C1 segment of cervical spinal cord (tissue), 14 donors: Measurements from ENCODE around the gene DBNL.

Experiments used
- DNase-seq, 14 donors: peaks; one replicate each; lab custom pipeline; 2025; lab: John Stamatoyannopoulos, UW

DBNL gene

DNA sequence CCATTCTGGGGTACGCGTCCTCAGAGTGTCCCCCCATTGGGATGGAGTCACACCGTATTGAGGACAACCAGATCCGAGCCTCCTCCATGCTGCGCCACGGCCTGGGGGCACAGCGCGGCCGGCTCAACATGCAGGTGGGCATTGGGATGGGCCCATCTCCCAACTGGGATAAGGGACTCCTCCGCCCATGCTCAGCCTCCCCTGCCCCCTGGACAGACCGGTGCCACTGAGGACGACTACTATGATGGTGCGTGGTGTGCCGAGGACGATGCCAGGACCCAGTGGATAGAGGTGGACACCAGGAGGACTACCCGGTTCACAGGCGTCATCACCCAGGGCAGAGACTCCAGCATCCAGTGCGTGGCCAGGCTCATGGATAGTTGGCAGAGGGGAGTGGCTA, 65.5 kb downstream of the DBNL start:
- DNase-seq = no peak

DNA sequence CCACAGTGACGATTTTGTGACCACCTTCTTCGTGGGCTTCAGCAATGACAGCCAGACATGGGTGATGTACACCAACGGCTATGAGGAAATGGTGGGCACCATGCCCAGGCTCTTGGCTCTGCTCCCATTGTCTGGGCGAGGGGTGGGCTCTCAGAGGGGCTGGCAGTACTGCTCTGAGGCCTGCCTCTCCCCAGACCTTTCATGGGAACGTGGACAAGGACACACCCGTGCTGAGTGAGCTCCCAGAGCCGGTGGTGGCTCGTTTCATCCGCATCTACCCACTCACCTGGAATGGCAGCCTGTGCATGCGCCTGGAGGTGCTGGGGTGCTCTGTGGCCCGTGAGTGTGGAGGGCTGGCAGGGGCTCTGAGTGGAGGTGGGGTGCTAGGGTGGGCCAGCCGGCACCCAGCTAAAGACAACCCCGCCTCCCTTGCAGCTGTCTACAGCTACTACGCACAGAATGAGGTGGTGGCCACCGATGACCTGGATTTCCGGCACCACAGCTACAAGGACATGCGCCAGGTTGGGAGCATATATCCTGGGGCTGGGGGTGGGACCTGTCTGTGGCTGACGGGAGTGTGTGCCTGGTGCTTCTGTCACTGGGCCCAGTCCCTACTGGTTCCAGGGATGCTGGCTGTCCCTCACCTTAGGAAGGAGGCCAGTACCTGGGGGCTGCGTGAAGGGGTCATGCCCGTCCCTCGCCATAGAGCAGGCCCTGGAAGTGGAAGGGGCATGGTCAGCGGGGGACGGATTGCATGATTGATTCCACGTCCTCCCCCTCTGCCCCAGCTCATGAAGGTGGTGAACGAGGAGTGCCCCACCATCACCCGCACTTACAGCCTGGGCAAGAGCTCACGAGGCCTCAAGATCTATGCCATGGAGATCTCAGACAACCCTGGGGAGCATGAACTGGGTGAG, 66.5 kb downstream of the DBNL start:
- no peak for DNase-seq
